Suprapubic skin (tissue), 4 donors: ENCODE measurements around the gene IFT27. TPM values are rescaled to one million over a fixed set of nuclear protein-coding genes. Genes with fewer than 3 reads are reported as not detected.

Source experiments
- DNase-seq, 2 donors: peaks; one replicate each; pipeline ENCODE4 v3.0.0-alpha.2; 2019; ENCODE audit warnings: low spot score in 2 of 2
- H3K27ac ChIP-seq: fragments of 200-600 bp; sonication (generic); one replicate; pipeline ENCODE4 v1.5.1; 2019
- H3K27me3 ChIP-seq: fragments of 200-600 bp; sonication (generic); one replicate; pipeline ENCODE4 v1.5.1; 2019
- H3K36me3 ChIP-seq: fragments of 200-600 bp; sonication (generic); one replicate; pipeline ENCODE4 v1.5.1; 2019
- H3K4me1 ChIP-seq: fragments of 200-600 bp; sonication (generic); one replicate; pipeline ENCODE4 v1.5.1; 2019
- H3K4me3 ChIP-seq: fragments of 200-600 bp; sonication (generic); one replicate; pipeline ENCODE4 v1.5.1; 2019; ENCODE audit warnings: mild to moderate bottlenecking
- H3K9me3 ChIP-seq: fragments of 200-600 bp; sonication (generic); one replicate; pipeline ENCODE4 v1.5.1; 2019
- CTCF ChIP-seq, 2 donors: fragments of 200-600 bp in 1 of 2; fragments of 450-650 bp in 1 of 2; sonication (generic) in 1 of 2; IDR thresholded peaks; one replicate each; pipeline ENCODE4 v1.5.1; 2016 to 2019; ENCODE audit warnings: antibody characterized with exemption in 2 of 2, mild to moderate bottlenecking in 1 of 2, moderate library complexity in 1 of 2
- EP300 ChIP-seq: sonication (generic); formaldehyde crosslinking; IDR thresholded peaks from one replicate; pipeline ENCODE4 v1.6.1; 2017; ENCODE audit warnings: antibody characterized with exemption
- POLR2A ChIP-seq, 2 donors: fragments of 450-650 bp; IDR thresholded peaks; one replicate each; pipeline ENCODE4 v1.6.1; 2017; ENCODE audit warnings: antibody characterized with exemption in 2 of 2, mild to moderate bottlenecking in 2 of 2, moderate library complexity in 2 of 2
- POLR2AphosphoS5 ChIP-seq, 3 donors: sonication (generic); formaldehyde crosslinking; IDR thresholded peaks; one replicate each; pipeline ENCODE4 v1.6.1; 2017; ENCODE audit warnings: antibody characterized with exemption in 3 of 3
- WGBS: methylation state at CpG from one replicate; pipeline ENCODE4 v1.1.5; 2018; 5-methylcytosine and 5-hydroxymethylcytosine counted together
- total RNA-seq, 4 donors: library from RNA; depleted of rRNA; stranded (reverse); fragments of >200 nt; gene quantifications; one replicate each; pipeline ENCODE4 v1.1.0, GENCODE V29; 2016

The IFT27 gene
- total RNA-seq, 4 donors from 2014 or later = 8.2 to 29.0 (median 17.7) TPM

- TF ChIP-seq POLR2AphosphoS5 (IDR thresholded peaks at IDR 0.05) = no peak
- peaks cover 7% of the 10 kb centered on the region for H3K4me1 ChIP-seq
- no peaks in the 10 kb centered on the region for H3K36me3 ChIP-seq
- H3K27me3 ChIP-seq = peaks cover 27% of the 10 kb centered on the region
- H3K9me3 ChIP-seq = no peaks in the 10 kb centered on the region
- DNase-seq = peak; percentile 58 to 76
- whole genome bisulfite sequencing = 85% methylated on average over 10 of the region's 12 CpGs
- no peak overlapping the region for H3K27ac ChIP-seq
- H3K4me3 ChIP-seq = no peak overlapping the region
Observed at GRCh38 chr22:36753916-36754315, 22.0 kb downstream of the IFT27 start.

GRCh38 chr22:36753120-36753802 lies 22.7 kb downstream of the IFT27 start:
- H3K27me3 ChIP-seq = peaks cover 27% of the 10 kb centered on the region
- H3K4me3 ChIP-seq = no peak overlapping the region
- TF ChIP-seq EP300 = no peak
- TF ChIP-seq POLR2A (IDR thresholded peaks at IDR 0.05) = no peak
- TF ChIP-seq POLR2AphosphoS5 (IDR thresholded peaks at IDR 0.05) = no peak
- TF ChIP-seq CTCF (IDR thresholded peaks at IDR 0.05) = no peak
- H3K27ac ChIP-seq = no peak overlapping the region
- H3K36me3 ChIP-seq = no peaks in the 10 kb centered on the region
- no peaks in the 10 kb centered on the region for H3K9me3 ChIP-seq
- 37% methylated on average over 4 of the region's 4 CpGs for WGBS
- DNase-seq = peak; percentile 23 to 26
- H3K4me1 ChIP-seq = peaks cover 7% of the 10 kb centered on the region

GRCh38 chr22:36746375-36746970 lies 29.4 kb downstream of the IFT27 start:
- no peaks in the 10 kb centered on the region for H3K9me3 ChIP-seq
- H3K36me3 ChIP-seq = no peaks in the 10 kb centered on the region
- H3K4me3 ChIP-seq = no peak overlapping the region
- peaks cover 6% of the 10 kb centered on the region for H3K4me1 ChIP-seq
- H3K27ac ChIP-seq = no peak overlapping the region
- peaks cover 32% of the 10 kb centered on the region for H3K27me3 ChIP-seq
- WGBS = 78% methylated on average over 8 of the region's 11 CpGs
- TF ChIP-seq POLR2AphosphoS5 (IDR thresholded peaks at IDR 0.05) (no peak), CTCF (IDR thresholded peaks at IDR 0.05) (no peak), POLR2A (IDR thresholded peaks at IDR 0.05) (no peak), EP300 (no peak)
- DNase-seq = peak; percentile 27 to 57

GRCh38 chr22:36745301-36745995 lies 30.5 kb downstream of the IFT27 start:
- Histone ChIP-seq H3K4me1 (peaks cover 6% of the 10 kb centered on the region), H3K9me3 (no peaks in the 10 kb centered on the region), H3K27ac (no peak overlapping the region), H3K4me3 (no peak overlapping the region), H3K27me3 (peaks cover 32% of the 10 kb centered on the region), H3K36me3 (no peaks in the 10 kb centered on the region)
- TF ChIP-seq CTCF (IDR thresholded peaks at IDR 0.05) (no peak), EP300 (no peak), POLR2A (IDR thresholded peaks at IDR 0.05) (no peak), POLR2AphosphoS5 (IDR thresholded peaks at IDR 0.05) (no peak)
- WGBS = 39% methylated on average over 6 of the region's 8 CpGs
- DNase-seq = peak; percentile 43 to 54

GRCh38 chr22:36744791-36745190 lies 31.1 kb downstream of the IFT27 start:
- whole genome bisulfite sequencing = 93% methylated on average over 13 of the region's 13 CpGs
- peaks cover 32% of the 10 kb centered on the region for H3K27me3 ChIP-seq
- H3K27ac ChIP-seq = no peak overlapping the region
- DNase-seq = peak; percentile 17 to 28
- no peaks in the 10 kb centered on the region for H3K36me3 ChIP-seq
- no peak for TF ChIP-seq POLR2AphosphoS5 (IDR thresholded peaks at IDR 0.05)
- TF ChIP-seq POLR2A (IDR thresholded peaks at IDR 0.05) = no peak
- no peak for TF ChIP-seq CTCF (IDR thresholded peaks at IDR 0.05)
- no peak for TF ChIP-seq EP300
- no peaks in the 10 kb centered on the region for H3K9me3 ChIP-seq
- peaks cover 6% of the 10 kb centered on the region for H3K4me1 ChIP-seq
- H3K4me3 ChIP-seq = no peak overlapping the region
